Transverse colon (tissue), 4 donors: ENCODE data around the gene REG4. TPM values are rescaled to one million over a fixed set of nuclear protein-coding genes. Genes with fewer than 3 reads are reported as not detected.

Source experiments
- DNase-seq: peaks from one replicate; pipeline ENCODE4 v3.0.0-alpha.2; 2019
- H3K27ac ChIP-seq, 4 donors: fragments of 200-600 bp; sonication (generic); 2 replicates each; pipeline ENCODE4 v1.5.1; 2016 to 2018; ENCODE audit warnings: inconsistent platforms in 4 of 4
- H3K27me3 ChIP-seq: fragments of 200-600 bp; sonication (generic); 2 replicates; pipeline ENCODE4 v1.5.1; 2017; ENCODE audit warnings: inconsistent platforms
- H3K36me3 ChIP-seq, 4 donors: fragments of 200-600 bp; sonication (generic); 2 replicates each; pipeline ENCODE4 v1.5.1; 2017 to 2019; ENCODE audit warnings: inconsistent platforms in 4 of 4
- H3K4me1 ChIP-seq, 4 donors: fragments of 200-600 bp; sonication (generic); 2 replicates each; pipeline ENCODE4 v1.5.1; 2017 to 2020; ENCODE audit warnings: inconsistent platforms in 4 of 4
- H3K4me3 ChIP-seq, 4 donors: fragments of 200-600 bp; sonication (generic); 1 replicate in 1 of 4; 2 replicates in 3 of 4; pipeline versions ENCODE4 v1.5.1 to v1.6.1; 2017 to 2019; ENCODE audit warnings: inconsistent platforms in 4 of 4
- H3K9me3 ChIP-seq, 2 donors: fragments of 200-600 bp; sonication (generic); 2 replicates each; pipeline ENCODE4 v1.5.1; 2017 to 2019; ENCODE audit warnings: inconsistent platforms in 2 of 2
- CTCF ChIP-seq, 5 experiments: fragments of 200-600 bp in 3 of 5; fragments of 450-650 bp in 2 of 5; sonication (generic) in 3 of 5; IDR thresholded peaks; 1 replicate in 2 of 5; 2 replicates in 3 of 5; pipeline ENCODE4 v1.5.1; 2016 to 2017; ENCODE audit warnings: antibody characterized with exemption in 5 of 5, inconsistent platforms in 3 of 5, mild to moderate bottlenecking in 2 of 5, moderate library complexity in 1 of 5
- EP300 ChIP-seq: sonication (generic); formaldehyde crosslinking; IDR thresholded peaks from one replicate; pipeline ENCODE4 v1.6.1; 2017; ENCODE audit warnings: antibody characterized with exemption, low read depth
- POLR2A ChIP-seq: fragments of 450-650 bp; IDR thresholded peaks from one replicate; pipeline ENCODE4 v1.6.1; 2016; ENCODE audit warnings: antibody characterized with exemption, mild to moderate bottlenecking, moderate library complexity
- POLR2AphosphoS5 ChIP-seq, 3 donors: sonication (generic); formaldehyde crosslinking; IDR thresholded peaks; one replicate each; pipeline ENCODE4 v1.6.1; 2016; ENCODE audit warnings: antibody characterized with exemption in 3 of 3
- WGBS, 2 donors: methylation state at CpG; one replicate each; pipeline ENCODE4 v1.1.5; 2018; ENCODE audit warnings: low coverage in 1 of 2; 5-methylcytosine and 5-hydroxymethylcytosine counted together
- in situ Hi-C, 4 donors: fragments of 200-750 bp; cut with MboI; loops; one replicate each; pipeline versions ENCODE4 v1.15.0 to v1.15.1; 2017; ENCODE audit warnings: low sequenced_read_pairs in 3 of 4, low pct_ligation_motif_present in 1 of 4, low pct_unique_long_range_greater_than_20kb in 1 of 4
- intact Hi-C: fragments of 100-400 bp; cut with DNase I; formaldehyde crosslinking; loops from one replicate; pipeline ENCODE4 v1.15.1; 2023; ENCODE audit warnings: low total_unique reads
- total RNA-seq, 4 donors: library from RNA; depleted of rRNA; stranded (reverse); fragments of >200 nt; gene quantifications; one replicate each; pipeline ENCODE4 v1.1.0, GENCODE V29; 2016

The REG4 gene
- total RNA-seq, 4 donors from 2014 or later: 0.48 to 11.9 (median 3.2) TPM; not detected in 1

GRCh38 chr1:119808972-119809550 is 2.2 kb downstream of the REG4 start:
- Histone ChIP-seq H3K36me3 (no peaks in the 10 kb centered on the region), H3K27me3 (no peaks in the 10 kb centered on the region), H3K9me3 (no peaks in the 10 kb centered on the region), H3K4me3 (no peak overlapping the region), H3K27ac (no peak overlapping the region), H3K4me1 (peaks cover under 1 to 14% (median 4%) of the 10 kb centered on the region in 4 donors)
- TF ChIP-seq CTCF (IDR thresholded peaks at IDR 0.05) (peak; percentile 80 to 91 (median 85)), POLR2A (no peak)
- peak; percentile 85 for DNase-seq
- intact Hi-C loops (no loop called here), in situ Hi-C loops (loop anchor here in 1 of 4 donors (10.0 kb wide), 2 partner anchors 54 to 56 kb away; no protein-coding TSS in a partner anchor)
- 0 to 1% methylated on average over 3 to 6 of the region's 6 CpGs for WGBS, 2 donors

- H3K4me3 ChIP-seq: no peak overlapping the region
- no peaks in the 10 kb centered on the region for H3K9me3 ChIP-seq
- H3K36me3 ChIP-seq: no peaks in the 10 kb centered on the region
- no peak for TF ChIP-seq EP300
- no peak for TF ChIP-seq POLR2AphosphoS5 (IDR thresholded peaks at IDR 0.05)
- no peak for TF ChIP-seq CTCF (IDR thresholded peaks at IDR 0.05)
- no peak for TF ChIP-seq POLR2A
- no peak overlapping the region for H3K27ac ChIP-seq
- in situ Hi-C loops (loop anchor here in 1 of 4 donors (10.0 kb wide), 2 partner anchors 54 to 56 kb away; no protein-coding TSS in a partner anchor), intact Hi-C loops (no loop called here)
- DNase-seq: no peak
- H3K27me3 ChIP-seq: no peaks in the 10 kb centered on the region
- H3K4me1 ChIP-seq: peaks cover 0 to 11% (median 4%) of the 10 kb centered on the region in 4 donors
- 50 to 63% methylated on average over 1 to 3 of the region's 3 CpGs for WGBS, 2 donors
Observed at GRCh38 chr1:119808491-119808890, 2.8 kb downstream of the REG4 start.

GRCh38 chr1:119806489-119806888 is 4.8 kb downstream of the REG4 start:
- no peak for TF ChIP-seq POLR2A
- TF ChIP-seq CTCF (IDR thresholded peaks at IDR 0.05): no peak
- no peak for TF ChIP-seq EP300
- TF ChIP-seq POLR2AphosphoS5 (IDR thresholded peaks at IDR 0.05): no peak
- intact Hi-C loops (no loop called here), in situ Hi-C loops (loop anchor here in 1 of 4 donors (10.0 kb wide), 2 partner anchors 52 to 58 kb away; no protein-coding TSS in a partner anchor)
- no peak overlapping the region for H3K4me3 ChIP-seq
- H3K36me3 ChIP-seq: no peaks in the 10 kb centered on the region
- H3K9me3 ChIP-seq: no peaks in the 10 kb centered on the region
- no peak for DNase-seq
- peaks cover 0 to 7% (median 2%) of the 10 kb centered on the region in 4 donors for H3K4me1 ChIP-seq
- no peak overlapping the region for H3K27ac ChIP-seq
- WGBS, 2 donors: 56 to 59% methylated on average over 4 of the region's 4 CpGs
- no peaks in the 10 kb centered on the region for H3K27me3 ChIP-seq

- Histone ChIP-seq H3K4me3 (no peak overlapping the region), H3K36me3 (no peaks in the 10 kb centered on the region), H3K4me1 (peaks cover 0 to 4% (median 0%) of the 10 kb centered on the region in 4 donors), H3K27ac (no peak overlapping the region), H3K9me3 (no peaks in the 10 kb centered on the region), H3K27me3 (no peaks in the 10 kb centered on the region)
- in situ Hi-C loops (loop anchor here in 1 of 4 donors (10.0 kb wide), 2 partner anchors 51 to 59 kb away; no protein-coding TSS in a partner anchor), intact Hi-C loops (no loop called here)
- DNase-seq: no peak
- TF ChIP-seq EP300 (no peak), POLR2AphosphoS5 (IDR thresholded peaks at IDR 0.05) (no peak), CTCF (IDR thresholded peaks at IDR 0.05) (no peak), POLR2A (no peak)
- WGBS, 2 donors: 92 to 93% methylated on average over 8 to 13 of the region's 13 CpGs
Observed at GRCh38 chr1:119805746-119806145, 5.5 kb downstream of the REG4 start.
